Adipocyte (in vitro differentiated cells): Measurements from ENCODE around the gene MYO10.

Experiments
- DNase-seq: peaks from one replicate; pipeline ENCODE4 v3.0.0-alpha.2; 2015; ENCODE audit warnings: low read depth
- H3K27me3 ChIP-seq: replicated peaks from 2 replicates; pipeline ENCODE4 v1.7.0; 2013; ENCODE audit warnings: mild to moderate bottlenecking, low read length, moderate library complexity; ENCODE audit not compliant: control insufficient read depth, insufficient read depth
- H3K36me3 ChIP-seq: 2 replicates; pipeline ENCODE4 v1.7.0; 2013; ENCODE audit warnings: low read length, mild to moderate bottlenecking, moderate library complexity; ENCODE audit not compliant: control insufficient read depth, insufficient read depth, severe bottlenecking
- H3K4me1 ChIP-seq: 2 replicates; pipeline ENCODE4 v1.7.0; 2013; ENCODE audit warnings: mild to moderate bottlenecking, low read length, moderate library complexity; ENCODE audit not compliant: control insufficient read depth, insufficient read depth
- H3K4me3 ChIP-seq: 2 replicates; pipeline ENCODE4 v1.7.0; 2013; ENCODE audit warnings: mild to moderate bottlenecking, low read length, moderate library complexity
- H3K9ac ChIP-seq: 2 replicates; pipeline ENCODE4 v1.7.0; 2013; ENCODE audit warnings: mild to moderate bottlenecking, low read length, moderate library complexity
- H3K9me3 ChIP-seq: 2 replicates; pipeline ENCODE4 v1.7.0; 2013; ENCODE audit warnings: mild to moderate bottlenecking, low read length, moderate library complexity; ENCODE audit not compliant: control insufficient read depth

The MYO10 gene

DNA sequence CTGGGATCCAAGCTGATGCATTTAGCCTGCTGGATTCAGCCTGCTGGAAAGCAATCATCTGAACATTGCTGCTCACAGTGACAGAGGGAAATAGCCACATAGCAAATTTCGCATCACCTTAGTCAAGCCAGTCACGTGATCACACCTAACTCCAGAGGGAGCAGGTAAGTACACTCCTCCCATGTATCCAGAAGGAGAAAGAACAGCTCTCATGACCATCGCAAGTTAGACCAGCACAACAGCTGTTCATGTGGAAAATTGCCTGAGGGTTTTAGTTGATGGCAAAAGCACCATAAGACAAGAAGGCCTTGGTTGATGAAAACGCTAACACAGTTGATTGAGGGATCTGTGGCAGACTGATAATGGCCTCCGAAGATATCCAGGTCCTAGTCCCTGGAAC lies 34.2 kb upstream of the MYO10 start:
- H3K9me3 ChIP-seq = no peaks in the 10 kb centered on the region
- H3K4me3 ChIP-seq = no peak overlapping the region
- no peaks in the 10 kb centered on the region for H3K36me3 ChIP-seq
- H3K4me1 ChIP-seq = peaks cover 9% of the 10 kb centered on the region
- no peaks in the 10 kb centered on the region for H3K27me3 ChIP-seq
- H3K9ac ChIP-seq = no peak overlapping the region
- DNase-seq = no peak

DNA sequence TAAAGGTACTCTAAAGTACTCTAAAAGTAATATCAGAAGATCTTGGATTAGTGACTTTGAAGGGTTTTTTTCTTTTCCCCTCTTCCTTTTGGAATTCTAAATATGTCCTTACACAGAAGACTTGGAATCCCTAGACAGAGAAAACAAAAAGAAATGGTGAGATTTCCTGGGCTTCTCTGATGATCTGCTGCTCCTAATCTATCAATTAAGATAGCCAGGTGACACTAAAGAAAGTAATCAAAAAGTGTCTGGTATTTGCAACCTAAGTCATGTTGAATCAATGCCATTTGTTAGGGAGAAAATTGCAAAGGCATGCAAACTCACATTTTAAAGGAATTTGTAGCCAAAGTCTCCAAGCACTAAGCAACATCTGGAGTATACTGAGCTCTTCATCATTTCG lies 29.5 kb upstream of the MYO10 start:
- Histone ChIP-seq H3K9me3 (no peaks in the 10 kb centered on the region), H3K9ac (no peak overlapping the region), H3K27me3 (no peaks in the 10 kb centered on the region), H3K4me3 (no peak overlapping the region), H3K36me3 (no peaks in the 10 kb centered on the region), H3K4me1 (peaks cover 2% of the 10 kb centered on the region)
- peak; percentile 16 for DNase-seq

DNA sequence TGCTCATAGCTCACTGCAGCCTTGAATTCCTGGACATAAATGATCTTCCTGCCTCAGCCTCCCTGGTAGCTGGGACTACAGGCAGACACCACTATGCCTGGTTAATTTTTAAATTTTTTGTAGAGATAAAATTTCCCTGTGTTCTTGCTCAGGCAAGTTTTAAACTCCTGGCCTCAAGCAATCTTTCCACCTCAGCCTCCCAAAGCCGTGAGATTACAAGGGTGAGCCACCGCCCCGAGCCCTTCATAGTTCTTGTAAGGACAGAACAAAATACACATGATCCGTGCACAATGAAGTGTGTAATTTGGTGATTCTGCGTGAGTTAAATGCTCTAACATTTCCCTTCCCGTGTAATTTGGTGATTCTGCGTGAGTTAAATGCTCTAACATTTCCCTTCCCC lies 27.7 kb upstream of the MYO10 start:
- no peak overlapping the region for H3K4me3 ChIP-seq
- no peak overlapping the region for H3K9ac ChIP-seq
- no peaks in the 10 kb centered on the region for H3K27me3 ChIP-seq
- DNase-seq = no peak
- no peaks in the 10 kb centered on the region for H3K9me3 ChIP-seq
- peaks cover 2% of the 10 kb centered on the region for H3K4me1 ChIP-seq
- H3K36me3 ChIP-seq = no peaks in the 10 kb centered on the region

DNA sequence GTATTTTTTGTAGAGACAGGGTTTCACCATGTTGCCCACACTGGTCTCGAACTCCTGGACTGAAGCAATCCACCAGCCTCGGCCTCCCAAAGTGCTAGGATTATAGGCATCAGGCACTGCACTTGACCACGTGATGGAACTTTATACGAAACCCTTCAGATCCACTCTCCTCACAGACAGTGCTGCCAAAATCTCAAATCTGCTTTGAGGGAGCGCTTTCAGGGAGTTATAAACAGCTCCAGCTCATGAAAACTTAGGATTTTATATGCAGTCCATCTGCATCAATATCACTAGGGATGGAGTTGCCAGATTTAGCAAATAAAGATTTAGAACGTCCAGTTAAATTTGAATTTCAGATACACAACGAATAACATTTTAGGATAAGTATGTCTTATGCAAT lies 25.0 kb upstream of the MYO10 start:
- Histone ChIP-seq H3K4me3 (no peak overlapping the region), H3K4me1 (peaks cover 2% of the 10 kb centered on the region), H3K9me3 (no peaks in the 10 kb centered on the region), H3K36me3 (no peaks in the 10 kb centered on the region), H3K9ac (no peak overlapping the region), H3K27me3 (no peaks in the 10 kb centered on the region)
- DNase-seq = no peak

DNA sequence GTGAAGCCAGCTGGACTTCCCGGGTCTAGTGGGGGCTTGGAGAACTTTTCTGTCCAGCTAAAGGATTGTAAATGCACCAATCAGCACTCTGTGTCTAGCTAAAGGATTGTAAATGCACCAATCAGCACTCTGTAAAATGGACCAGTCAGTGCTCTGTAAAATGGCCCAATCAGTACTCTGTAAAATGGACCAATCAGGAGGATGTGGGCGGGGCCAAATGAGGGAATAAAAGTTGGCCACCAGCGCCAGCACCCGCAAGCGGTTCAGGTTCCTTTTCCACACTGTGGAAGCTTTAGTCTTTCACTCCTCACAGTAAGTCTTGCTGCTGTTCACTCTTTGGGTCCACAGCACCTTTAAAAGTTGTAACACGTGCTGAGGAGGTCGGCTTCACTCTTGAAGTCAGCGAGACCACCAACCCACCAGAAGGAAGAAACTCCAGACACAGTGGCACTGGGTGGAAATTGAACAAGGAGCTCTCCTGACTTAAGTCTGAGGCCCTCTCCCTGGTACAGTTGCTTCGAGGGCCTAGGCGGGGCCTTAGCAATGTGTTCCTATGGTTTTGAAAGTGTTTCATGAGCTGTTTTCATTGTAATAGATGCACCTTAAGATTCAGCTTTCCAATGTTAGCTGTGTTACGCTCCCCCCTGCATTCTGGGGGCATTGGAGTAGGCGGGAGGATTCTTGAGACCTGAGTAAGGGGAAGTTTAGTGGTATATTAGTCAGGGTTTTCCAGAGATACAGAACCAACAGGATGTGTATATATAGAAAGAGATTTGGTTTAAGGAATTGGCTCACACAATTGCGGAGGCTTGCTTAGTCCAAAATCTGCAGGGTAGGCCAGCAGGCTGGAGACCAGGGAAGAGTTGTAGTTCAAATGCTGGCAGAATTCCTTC lies 21.5 kb upstream of the MYO10 start:
- Histone ChIP-seq H3K27me3 (no peaks in the 10 kb centered on the region), H3K4me1 (no peaks in the 10 kb centered on the region), H3K9me3 (no peaks in the 10 kb centered on the region), H3K36me3 (no peaks in the 10 kb centered on the region), H3K9ac (no peak overlapping the region), H3K4me3 (no peak overlapping the region)
- peak; percentile 63 for DNase-seq

DNA sequence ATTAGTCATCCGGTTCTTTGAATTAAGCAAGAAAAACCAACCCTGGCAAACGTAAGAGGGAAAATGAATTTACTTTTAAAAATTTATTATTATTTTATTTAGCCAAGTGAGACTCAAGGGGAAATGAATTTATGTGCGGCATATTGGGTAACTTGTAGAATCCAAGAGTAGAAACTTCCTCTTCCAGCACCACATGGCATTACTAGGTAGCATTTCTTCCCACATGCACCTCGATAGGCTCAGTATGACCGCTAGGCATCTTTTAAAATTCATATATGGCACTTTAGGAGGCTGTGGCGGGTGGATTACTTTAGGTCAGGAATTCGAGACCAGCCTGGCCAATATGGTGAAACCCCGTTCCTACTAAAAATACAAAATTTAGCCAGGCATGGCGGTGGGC lies 17.6 kb upstream of the MYO10 start:
- no peak overlapping the region for H3K4me3 ChIP-seq
- no peak for DNase-seq
- H3K9ac ChIP-seq = no peak overlapping the region
- H3K36me3 ChIP-seq = no peaks in the 10 kb centered on the region
- H3K9me3 ChIP-seq = no peaks in the 10 kb centered on the region
- H3K4me1 ChIP-seq = no peaks in the 10 kb centered on the region
- H3K27me3 ChIP-seq = no peaks in the 10 kb centered on the region

DNA sequence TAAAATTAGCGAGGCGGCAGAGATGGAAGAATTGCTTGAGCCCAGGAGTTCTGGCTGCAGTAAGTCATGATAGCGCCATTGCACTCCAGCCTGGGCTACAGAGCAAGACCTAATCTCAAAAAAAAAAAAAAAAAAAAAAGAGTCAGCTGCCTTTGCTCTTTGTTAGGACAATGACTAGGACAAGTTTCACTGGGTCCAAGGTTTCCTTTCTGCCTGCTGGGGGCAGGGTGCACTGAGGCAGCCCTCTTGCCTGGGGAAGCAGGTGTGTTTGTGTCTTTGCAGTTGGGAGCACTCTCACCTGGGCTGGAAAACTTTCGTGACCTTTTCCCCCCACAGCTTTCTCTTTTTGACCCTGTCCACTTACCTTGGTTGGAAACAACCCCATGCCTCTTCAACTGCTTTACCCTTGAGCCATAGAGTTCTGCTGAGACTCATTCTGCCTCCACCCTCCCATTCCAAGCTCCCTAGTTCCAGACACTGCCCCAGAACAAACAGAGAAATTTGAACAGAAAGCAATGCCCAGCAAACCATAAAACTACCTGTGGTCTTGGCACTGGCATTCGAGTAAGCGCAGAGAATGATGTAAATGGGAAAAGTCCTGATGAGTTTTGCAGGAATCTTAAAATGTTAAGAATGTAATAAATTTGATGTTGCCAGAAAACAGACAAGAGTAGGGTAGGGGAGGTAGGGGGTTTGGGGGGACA lies 17.0 kb upstream of the MYO10 start:
- no peaks in the 10 kb centered on the region for H3K36me3 ChIP-seq
- no peak overlapping the region for H3K9ac ChIP-seq
- DNase-seq = no peak
- H3K4me3 ChIP-seq = no peak overlapping the region
- H3K4me1 ChIP-seq = no peaks in the 10 kb centered on the region
- H3K27me3 ChIP-seq = no peaks in the 10 kb centered on the region
- no peaks in the 10 kb centered on the region for H3K9me3 ChIP-seq

DNA sequence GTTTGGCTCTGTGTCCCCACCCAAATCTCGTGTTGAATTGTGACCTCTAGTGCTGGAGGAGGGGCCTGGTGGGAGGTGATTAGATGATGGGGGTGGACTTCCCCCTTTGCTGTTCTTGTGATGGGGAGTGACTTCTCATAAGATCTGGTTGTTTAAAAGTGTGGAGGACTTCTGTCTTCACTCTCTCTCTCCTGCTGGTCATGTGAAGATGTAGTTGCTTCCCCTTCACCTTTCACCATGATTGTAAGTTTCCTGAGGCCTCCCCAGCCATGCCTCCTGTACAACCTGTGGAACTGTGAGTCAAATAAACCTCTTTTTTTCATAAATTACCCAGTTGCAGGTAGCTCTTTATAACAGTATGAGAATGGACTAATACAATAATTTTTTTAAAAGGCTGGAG lies 10.6 kb upstream of the MYO10 start:
- Histone ChIP-seq H3K27me3 (no peaks in the 10 kb centered on the region), H3K36me3 (no peaks in the 10 kb centered on the region), H3K4me3 (no peak overlapping the region), H3K9ac (no peak overlapping the region), H3K9me3 (peaks cover 12% of the 10 kb centered on the region), H3K4me1 (no peaks in the 10 kb centered on the region)
- DNase-seq = no peak

DNA sequence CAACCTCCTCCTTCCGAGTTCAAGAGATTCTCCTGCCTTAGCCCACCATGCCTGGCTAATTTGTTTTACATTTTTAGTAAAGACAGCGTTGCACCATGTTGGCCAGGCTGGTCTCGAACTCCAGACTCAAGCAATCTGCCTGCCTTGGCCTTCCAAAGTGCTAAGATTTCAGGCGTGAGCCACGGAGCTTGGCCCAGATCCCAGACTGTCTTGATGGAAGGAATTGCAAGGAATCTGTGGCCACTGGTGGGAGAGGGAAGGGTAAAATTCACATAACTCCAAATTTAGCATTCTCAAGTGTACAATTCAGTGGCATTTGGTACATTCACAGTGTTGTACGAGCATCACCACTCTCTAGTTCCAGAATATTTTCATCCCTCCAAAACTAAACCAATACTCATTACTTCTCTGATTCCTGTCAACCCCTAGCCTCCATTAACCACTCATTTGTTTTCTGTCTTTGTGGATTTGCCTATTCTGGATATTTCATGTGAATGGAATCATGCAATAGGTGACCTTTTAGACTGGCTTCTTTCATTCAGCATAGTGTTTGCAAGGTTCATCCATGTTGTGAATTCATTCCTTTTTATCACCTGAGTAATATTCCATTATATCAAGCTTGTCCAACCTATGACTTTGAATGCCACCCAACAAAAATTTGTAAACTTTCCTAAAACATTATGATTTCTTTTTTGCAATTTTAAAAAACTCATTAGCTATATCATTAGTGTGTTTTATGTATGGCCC lies 8.9 kb upstream of the MYO10 start:
- DNase-seq = no peak
- H3K4me3 ChIP-seq = no peak overlapping the region
- no peak overlapping the region for H3K9ac ChIP-seq
- peaks cover 12% of the 10 kb centered on the region for H3K9me3 ChIP-seq
- H3K4me1 ChIP-seq = no peaks in the 10 kb centered on the region
- peaks cover 4% of the 10 kb centered on the region for H3K27me3 ChIP-seq
- H3K36me3 ChIP-seq = no peaks in the 10 kb centered on the region

DNA sequence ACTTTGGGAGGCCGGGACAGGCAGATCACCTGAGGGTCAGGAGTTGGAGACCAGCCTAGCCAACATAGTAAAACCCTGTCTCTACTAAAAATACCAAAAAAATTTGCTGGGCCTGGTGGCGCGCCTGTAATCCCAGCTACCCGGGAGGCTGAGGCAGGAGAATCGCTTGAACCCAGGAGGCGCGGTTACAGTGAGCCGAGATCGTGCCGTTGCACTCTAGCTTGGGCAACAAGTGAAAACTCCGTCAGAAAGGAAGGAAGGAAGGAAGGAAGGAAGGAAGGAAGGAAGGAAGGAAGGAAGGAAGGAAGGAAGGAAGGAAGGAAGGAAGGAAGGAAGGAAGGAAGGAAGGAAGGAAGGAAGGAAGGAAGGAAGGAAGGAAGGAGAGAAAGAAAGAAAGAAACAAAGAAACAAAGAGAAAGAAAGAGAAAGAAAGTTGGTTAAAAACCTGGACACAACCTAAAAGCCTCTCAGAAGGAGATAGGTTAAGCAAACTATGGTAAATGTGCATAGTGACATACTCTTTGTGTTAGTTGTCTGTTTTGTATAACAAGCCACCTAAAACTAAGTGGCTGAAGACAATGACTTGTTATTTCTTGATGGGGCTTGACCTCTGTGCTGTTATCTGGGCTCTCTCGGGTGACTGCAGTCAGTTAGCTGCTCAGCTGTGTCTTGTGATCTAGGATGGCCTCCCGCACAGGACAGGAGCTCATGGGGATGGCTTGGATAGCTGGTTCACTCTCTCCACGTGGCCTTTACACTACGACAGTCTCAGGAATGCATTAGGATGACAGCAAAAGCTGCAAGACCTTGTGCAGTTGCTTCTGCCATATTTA lies 8.0 kb upstream of the MYO10 start:
- Histone ChIP-seq H3K4me3 (no peak overlapping the region), H3K27me3 (peaks cover 6% of the 10 kb centered on the region), H3K36me3 (no peaks in the 10 kb centered on the region), H3K9ac (no peak overlapping the region), H3K4me1 (no peaks in the 10 kb centered on the region), H3K9me3 (peaks cover 12% of the 10 kb centered on the region)
- no peak for DNase-seq
